BJ (cell line): ENCODE results near the gene TARBP1. TPM values are rescaled to one million over a fixed set of nuclear protein-coding genes. Genes with fewer than 3 reads are reported as not detected.

Experiments
- CTCF ChIA-PET: fragments of 350-600 bp; formaldehyde crosslinking; extraction: SDS; loops from one replicate; lab custom pipeline; 2021; ENCODE audit warnings: antibody characterized with exemption, inconsistent platforms; lab: Yijun Ruan, JAX
- POLR2A ChIA-PET: fragments of 300-600 bp; sonication (Branson Sonifier 250); formaldehyde crosslinking; extraction: SDS; loops from one replicate; lab custom pipeline; 2021; ENCODE audit warnings: antibody characterized with exemption; lab: Charles Lee
- DNase-seq: peaks from one replicate; pipeline ENCODE4 v3.0.0-alpha.2; 2011; ENCODE audit warnings: low read depth
- H3K27me3 ChIP-seq: 2 replicates; pipeline ENCODE4 v1.6.0; 2011; ENCODE audit warnings: low read length; ENCODE audit not compliant: control insufficient read depth, insufficient read depth
- H3K36me3 ChIP-seq: 2 replicates; pipeline ENCODE4 v1.5.1; 2011; ENCODE audit warnings: low read length; ENCODE audit not compliant: control insufficient read depth, insufficient read depth
- H3K4me3 ChIP-seq: 2 replicates; pipeline ENCODE4 v1.5.1; 2011; ENCODE audit warnings: low read depth, mild to moderate bottlenecking, control low read depth, low read length
- CTCF ChIP-seq: IDR thresholded peaks from 2 replicates; pipeline ENCODE4 v1.5.1; 2011; ENCODE audit warnings: low read depth, mild to moderate bottlenecking, control low read depth, inconsistent platforms, low read length, moderate library complexity; ENCODE audit not compliant: insufficient read depth
- polyA plus RNA-seq: library from polyadenylated mRNA; depleted of rRNA; stranded (reverse); fragments of >200 nt; gene quantifications from 2 replicates; pipeline ENCODE4 v1.2.3, GENCODE V29; 2011

Gene TARBP1
- polyA plus RNA-seq, 1 experiment = 7.4 TPM

- no peaks in the 10 kb centered on the region for H3K27me3 ChIP-seq
- ChIA-PET CTCF (interaction anchor here (0.6 kb wide), 1 partner anchor 30 kb away, joined by 3 read pairs; no protein-coding TSS in a partner anchor), POLR2A (interaction anchor here (0.6 kb wide), 2 partner anchors 12 to 1469 kb away, joined by 3 read pairs; no protein-coding TSS in a partner anchor)
- DNase-seq = peak; percentile 76
- H3K36me3 ChIP-seq = peaks cover 5% of the 10 kb centered on the region
- peak within 1 kb of the TSS; percentile 81 for H3K4me3 ChIP-seq
- TF ChIP-seq CTCF = no peak
Observed at GRCh38 chr1:234373064-234373958, 105.7 kb downstream of the TARBP1 start, which contains the start of gene COA6. COA6 (plus strand) TSS chr1:234373456; CDS start chr1:234373467, 11 bp downstream.

GRCh38 chr1:234372011-234372757, 106.8 kb downstream of the TARBP1 start:
- ChIA-PET CTCF (no interaction called here), POLR2A (no interaction called here)
- TF ChIP-seq CTCF = no peak
- no peak for DNase-seq
- peak overlapping the region; percentile 81 for H3K4me3 ChIP-seq
- H3K36me3 ChIP-seq = 0 out of 2 replicates have a peak, but pooled peaks cover 2% of the 10 kb centered on the region
- H3K27me3 ChIP-seq = no peaks in the 10 kb centered on the region

- CTCF ChIA-PET = interaction anchor here (0.6 kb wide), 1 partner anchor 63 kb away, joined by 3 read pairs; no protein-coding TSS in a partner anchor
- no peak for TF ChIP-seq CTCF
- Histone ChIP-seq H3K27me3 (no peaks in the 10 kb centered on the region), H3K4me3 (no peak overlapping the region), H3K36me3 (0 out of 2 replicates have a peak, but pooled peaks cover 2% of the 10 kb centered on the region)
- POLR2A ChIA-PET = no interaction called here
- no peak for DNase-seq
Observed at GRCh38 chr1:234371414-234371813, 107.6 kb downstream of the TARBP1 start.

- H3K36me3 ChIP-seq = no peaks in the 10 kb centered on the region
- POLR2A ChIA-PET = no interaction called here
- no peak for DNase-seq
- H3K4me3 ChIP-seq = no peak overlapping the region
- CTCF ChIA-PET = interaction anchor here (1.0 kb wide), 1 partner anchor 60 kb away, joined by 4 read pairs; no protein-coding TSS in a partner anchor
- TF ChIP-seq CTCF = no peak
- no peaks in the 10 kb centered on the region for H3K27me3 ChIP-seq
Observed at GRCh38 chr1:234369784-234370183, 109.2 kb downstream of the TARBP1 start.

GRCh38 chr1:234369033-234369430, 109.9 kb downstream of the TARBP1 start:
- TF ChIP-seq CTCF = no peak
- Histone ChIP-seq H3K4me3 (no peak overlapping the region), H3K36me3 (no peaks in the 10 kb centered on the region), H3K27me3 (no peaks in the 10 kb centered on the region)
- POLR2A ChIA-PET = no interaction called here
- CTCF ChIA-PET = interaction anchor here (1.0 kb wide), 1 partner anchor 59 kb away, joined by 4 read pairs; no protein-coding TSS in a partner anchor
- DNase-seq = no peak
